Stomach smooth muscle (tissue), 2 donors: ENCODE results near the gene CHMP2A.
A peak's percentile ranks its signal among the peaks of the same experiment; 100 is the strongest.

ENCODE experiments used
- H3K27ac ChIP-seq: one replicate; pipeline ENCODE4 v1.7.0; 2013; ENCODE audit warnings: mild to moderate bottlenecking, low read length, inconsistent platforms
- H3K27me3 ChIP-seq, 2 donors: one replicate each; pipeline ENCODE4 v1.7.0; 2013; ENCODE audit warnings: low read length in 2 of 2; ENCODE audit not compliant: insufficient read depth in 2 of 2, control insufficient read depth in 1 of 2
- H3K36me3 ChIP-seq, 2 donors: one replicate each; pipeline ENCODE4 v1.7.0; 2013; ENCODE audit warnings: low read length in 2 of 2; ENCODE audit not compliant: control insufficient read depth in 2 of 2, insufficient read depth in 2 of 2
- H3K4me1 ChIP-seq: one replicate; pipeline ENCODE4 v1.7.0; 2013; ENCODE audit warnings: low read length; ENCODE audit not compliant: control insufficient read depth, insufficient read depth
- H3K4me3 ChIP-seq, 2 donors: one replicate each; pipeline ENCODE4 v1.7.0; 2013; ENCODE audit warnings: low read length in 2 of 2
- H3K9ac ChIP-seq, 2 donors: one replicate each; pipeline ENCODE4 v1.7.0; 2013; ENCODE audit warnings: low read length in 2 of 2, mild to moderate bottlenecking in 1 of 2
- H3K9me3 ChIP-seq, 2 donors: one replicate each; pipeline ENCODE4 v1.7.0; 2013; ENCODE audit warnings: low read length in 2 of 2; ENCODE audit not compliant: control insufficient read depth in 2 of 2
- donor health status: healthy.
- donor health status: Pancreatic carcinoma.

CHMP2A gene

DNA sequence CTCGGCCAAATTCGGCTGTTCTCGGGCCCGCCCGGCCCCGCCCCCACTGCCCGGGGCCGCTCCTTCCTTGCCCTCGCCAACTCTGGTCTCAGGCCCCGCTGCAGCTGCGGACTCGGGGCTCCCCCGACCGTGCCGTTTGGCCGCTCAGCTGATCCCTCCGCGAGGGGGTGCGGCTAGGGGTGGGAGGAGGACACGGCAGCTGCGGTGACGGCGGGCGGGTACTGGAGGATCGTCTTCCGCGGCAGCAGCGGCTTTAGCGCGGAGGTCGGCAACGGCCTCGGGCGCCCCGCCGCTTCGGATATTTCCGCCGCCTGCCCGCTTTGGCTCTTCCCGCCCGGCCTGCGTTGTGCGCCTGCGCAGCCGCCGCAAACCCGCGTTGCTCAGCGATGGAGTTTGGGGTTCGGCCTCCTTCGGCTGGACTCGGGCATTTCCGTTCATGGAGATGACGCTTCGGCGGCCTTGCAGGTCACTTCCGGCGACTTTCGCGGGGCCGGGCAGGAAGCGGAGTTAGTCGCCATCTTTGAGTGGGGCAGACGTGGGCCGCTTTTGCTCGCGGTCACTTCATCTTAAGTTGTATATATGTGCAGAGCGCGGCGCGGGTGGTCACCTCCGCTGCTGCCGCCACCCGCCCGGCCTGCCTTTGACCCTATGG, 3.8 kb upstream of the CHMP2A start:
- Histone ChIP-seq H3K4me3 (peak overlapping the region; percentile 96 to 97), H3K27me3 (no peaks in the 10 kb centered on the region), H3K27ac (peak overlapping the region; percentile 99), H3K36me3 (peaks cover 8 to 9% of the 10 kb centered on the region in 2 donors), H3K9me3 (no peaks in the 10 kb centered on the region), H3K4me1 (peaks cover 80% of the 10 kb centered on the region), H3K9ac (peak overlapping the region; percentile 99 to 100)

- H3K27ac ChIP-seq = peak within 1 kb of the TSS; percentile 99
- no peaks in the 10 kb centered on the region for H3K9me3 ChIP-seq
- no peaks in the 10 kb centered on the region for H3K27me3 ChIP-seq
- H3K36me3 ChIP-seq = peaks cover 8 to 12% of the 10 kb centered on the region in 2 donors
- H3K4me1 ChIP-seq = peaks cover 76% of the 10 kb centered on the region
- peak within 1 kb of the TSS; percentile 96 to 97 for H3K4me3 ChIP-seq
- peak within 1 kb of the TSS; percentile 99 to 100 for H3K9ac ChIP-seq
Measured at GRCh38 chr19:58558066-58558622, 3.2 kb upstream of the CHMP2A start, which contains the start of gene UBE2M. TSS of gene UBE2M (minus strand) at chr19:58558611. CDS start at chr19:58558381, 230 bp downstream.

GRCh38 chr19:58557221-58558065, 2.5 kb upstream of the CHMP2A start:
- H3K27me3 ChIP-seq = no peaks in the 10 kb centered on the region
- no peaks in the 10 kb centered on the region for H3K9me3 ChIP-seq
- peak overlapping the region; percentile 95 to 98 for H3K9ac ChIP-seq
- peaks cover 13 to 14% of the 10 kb centered on the region in 2 donors for H3K36me3 ChIP-seq
- peak overlapping the region; percentile 91 for H3K27ac ChIP-seq
- peak overlapping the region; percentile 92 to 96 for H3K4me3 ChIP-seq
- peaks cover 69% of the 10 kb centered on the region for H3K4me1 ChIP-seq

DNA sequence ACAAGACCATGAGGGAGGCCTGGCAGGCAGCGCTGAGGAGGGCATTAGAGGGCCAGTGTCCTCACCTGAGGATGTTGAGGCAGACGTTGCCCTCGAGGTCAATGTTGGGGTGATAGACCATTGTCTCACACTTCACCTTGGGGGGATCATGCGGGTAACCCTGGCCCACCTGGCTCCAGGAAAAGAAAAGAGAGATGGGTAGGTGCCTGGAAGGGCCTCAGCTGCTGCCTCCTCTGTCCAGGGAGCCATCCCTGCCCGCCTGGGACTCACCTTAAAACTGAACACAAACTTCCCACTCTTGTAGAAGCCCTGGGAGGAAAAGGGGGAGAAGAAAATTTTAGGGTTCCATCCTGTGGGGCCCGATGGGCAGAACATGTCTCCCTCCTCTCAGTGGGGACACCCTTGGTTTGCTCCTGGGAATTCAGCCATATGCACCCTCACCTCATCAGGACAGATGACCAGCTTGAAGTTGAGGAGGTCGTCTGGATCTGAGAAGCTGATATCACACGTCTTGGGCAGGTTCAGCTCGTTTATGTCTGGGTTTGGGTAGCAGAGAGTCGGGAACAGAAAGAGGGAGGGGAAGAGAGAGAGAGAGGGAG, 1.8 kb upstream of the CHMP2A start:
- Histone ChIP-seq H3K36me3 (peaks cover 20 to 21% of the 10 kb centered on the region in 2 donors), H3K4me1 (peaks cover 64% of the 10 kb centered on the region), H3K9ac (peak overlapping the region; percentile 95 to 98), H3K27me3 (no peaks in the 10 kb centered on the region), H3K4me3 (peak overlapping the region; percentile 92 to 96), H3K27ac (peak overlapping the region; percentile 95), H3K9me3 (no peaks in the 10 kb centered on the region)

- Histone ChIP-seq H3K27me3 (no peaks in the 10 kb centered on the region), H3K4me3 (peak overlapping the region in 1 of 2 donors; percentile 22), H3K36me3 (peaks cover 26 to 27% of the 10 kb centered on the region in 2 donors), H3K9me3 (no peaks in the 10 kb centered on the region), H3K27ac (peak overlapping the region; percentile 95), H3K9ac (peak overlapping the region; percentile 36 to 98), H3K4me1 (peaks cover 58% of the 10 kb centered on the region)
Measured at GRCh38 chr19:58555920-58556621, 1.2 kb upstream of the CHMP2A start.

DNA sequence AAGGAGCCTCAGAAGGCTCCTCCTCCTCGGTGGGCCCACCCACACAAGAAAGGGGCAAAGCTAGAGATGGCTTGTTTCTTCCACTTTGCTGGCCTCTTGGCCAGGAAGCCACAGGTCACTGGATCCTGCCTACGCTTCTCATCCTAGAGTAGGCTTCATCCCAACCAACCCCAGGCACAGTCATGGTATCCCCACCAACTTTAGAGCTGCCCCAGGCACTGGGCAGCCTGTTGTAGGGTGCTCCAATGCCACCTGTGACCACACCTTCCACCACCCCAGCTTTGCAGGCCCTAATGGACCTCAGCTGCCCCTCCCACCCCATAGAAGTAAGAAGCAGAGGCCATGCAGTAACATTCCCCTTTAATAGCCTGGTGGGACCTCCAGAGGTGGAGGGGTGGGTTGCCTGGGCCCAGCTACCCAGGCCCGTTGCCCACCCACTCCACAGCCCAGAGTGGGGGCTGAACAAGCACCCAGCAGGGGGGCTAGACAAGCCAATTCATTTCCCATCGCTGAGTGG, 522 bp upstream of the CHMP2A start:
- Histone ChIP-seq H3K4me1 (peaks cover 54% of the 10 kb centered on the region), H3K36me3 (peaks cover 32 to 34% of the 10 kb centered on the region in 2 donors), H3K9ac (peak overlapping the region; percentile 95 to 97), H3K27me3 (no peaks in the 10 kb centered on the region), H3K9me3 (no peaks in the 10 kb centered on the region), H3K27ac (peak overlapping the region; percentile 95), H3K4me3 (peak overlapping the region; percentile 84 to 98)

DNA sequence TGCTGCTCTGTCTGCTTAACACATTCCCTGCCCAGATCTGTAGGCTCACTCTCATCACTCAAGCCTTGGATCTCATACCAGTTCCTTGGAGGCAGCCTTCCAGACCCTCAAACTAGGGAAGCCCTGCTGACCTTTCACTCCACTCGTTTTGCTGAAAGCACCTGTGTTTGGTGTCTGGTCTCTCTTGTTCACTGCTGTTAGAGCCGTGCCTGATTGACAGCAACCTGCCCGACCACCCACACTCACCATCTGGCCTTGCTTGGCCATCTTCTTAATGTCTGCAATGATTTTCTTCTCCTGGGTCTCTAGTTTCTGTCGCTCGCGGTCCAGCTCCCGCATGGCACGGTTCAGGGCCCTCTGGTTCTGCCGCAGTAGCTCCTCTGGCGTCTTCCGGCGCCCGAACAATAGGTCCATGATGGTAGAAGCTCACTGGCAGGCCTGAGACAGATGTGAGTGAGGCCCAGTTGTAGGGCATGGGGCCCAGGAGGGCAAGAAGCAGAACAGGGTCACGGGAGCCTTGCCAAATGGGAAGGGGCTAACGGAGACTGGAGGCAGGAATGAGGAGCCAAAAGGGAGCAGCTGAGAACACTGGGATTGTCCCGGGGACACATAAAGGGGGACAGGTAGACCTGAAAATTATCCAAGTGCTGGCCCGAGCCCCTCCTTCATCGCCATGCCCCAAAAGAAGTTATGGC, 959 bp downstream of the CHMP2A start:
- Histone ChIP-seq H3K27me3 (no peaks in the 10 kb centered on the region), H3K9me3 (no peaks in the 10 kb centered on the region), H3K4me3 (peak overlapping the region; percentile 84 to 98), H3K36me3 (peaks cover 46 to 48% of the 10 kb centered on the region in 2 donors), H3K27ac (peak overlapping the region; percentile 95), H3K4me1 (peaks cover 44% of the 10 kb centered on the region), H3K9ac (peak overlapping the region; percentile 95 to 97)

- H3K27me3 ChIP-seq = no peaks in the 10 kb centered on the region
- H3K4me3 ChIP-seq = no peak overlapping the region
- peaks cover 58 to 61% of the 10 kb centered on the region in 2 donors for H3K36me3 ChIP-seq
- no peak overlapping the region for H3K27ac ChIP-seq
- H3K9ac ChIP-seq = no peak overlapping the region
- H3K9me3 ChIP-seq = no peaks in the 10 kb centered on the region
- H3K4me1 ChIP-seq = peaks cover 41% of the 10 kb centered on the region
Measured at GRCh38 chr19:58552655-58553054, 2.2 kb downstream of the CHMP2A start.

DNA sequence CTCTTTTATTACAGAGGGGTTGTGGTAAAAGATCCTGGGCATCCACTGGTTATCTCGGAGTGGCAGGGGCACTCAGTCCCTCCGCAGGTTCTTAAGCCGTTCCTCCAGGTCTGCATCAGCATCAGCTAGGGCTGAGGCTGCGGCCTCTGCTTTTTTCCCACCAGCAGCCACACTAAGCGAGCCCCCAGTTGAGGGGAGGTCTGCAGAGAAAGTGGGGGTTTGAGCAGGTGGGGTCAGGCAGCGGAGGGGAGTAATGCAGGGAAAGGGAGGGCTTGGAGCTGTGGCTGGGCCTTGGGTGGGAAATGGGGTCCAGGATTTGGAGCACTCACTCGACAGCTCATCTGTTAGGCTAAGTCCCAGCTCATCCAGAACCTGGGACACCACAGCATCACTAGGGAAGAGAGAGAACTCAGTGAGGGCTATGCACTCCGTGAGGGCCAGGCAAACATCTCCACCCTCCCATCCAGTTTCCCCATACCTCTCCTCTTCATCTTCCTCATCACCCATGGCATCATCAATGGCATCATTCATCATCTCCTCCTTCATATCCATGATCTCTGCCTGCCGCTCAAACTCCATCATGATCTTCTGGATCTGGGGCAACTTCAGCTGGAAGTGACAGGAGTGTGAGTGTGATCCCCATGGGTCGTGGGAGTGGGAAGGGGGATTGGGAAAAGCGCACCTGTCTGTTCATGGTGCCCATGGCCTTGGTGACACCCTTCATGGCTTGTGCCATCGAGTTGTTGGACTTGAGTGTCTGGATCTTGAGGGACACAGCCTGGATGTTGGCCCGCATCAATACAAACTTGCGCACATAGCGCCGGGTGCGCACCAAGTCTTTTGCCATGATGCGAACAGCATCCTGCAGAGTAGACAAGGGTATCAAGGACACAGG, 3.1 kb downstream of the CHMP2A start:
- Histone ChIP-seq H3K4me1 (peaks cover 39% of the 10 kb centered on the region), H3K27ac (no peak overlapping the region), H3K4me3 (no peak overlapping the region), H3K27me3 (no peaks in the 10 kb centered on the region), H3K9me3 (no peaks in the 10 kb centered on the region), H3K9ac (no peak overlapping the region), H3K36me3 (peaks cover 64 to 65% of the 10 kb centered on the region in 2 donors)
